ENCODE measurements around the gene OR7D2. TPM values are rescaled to one million over a fixed set of nuclear protein-coding genes. Genes with fewer than 3 reads are reported as not detected.

Gene OR7D2
- not detected in 2 replicates for total RNA-seq (2014; rRNA removed; shearing (Covaris generic))
- polyA plus RNA-seq (2016; fragmentation: Nextera tagmentation; extraction: Ambion mirVana): not detected in 2 replicates
- long read RNA-seq: 0 reads

DNA sequence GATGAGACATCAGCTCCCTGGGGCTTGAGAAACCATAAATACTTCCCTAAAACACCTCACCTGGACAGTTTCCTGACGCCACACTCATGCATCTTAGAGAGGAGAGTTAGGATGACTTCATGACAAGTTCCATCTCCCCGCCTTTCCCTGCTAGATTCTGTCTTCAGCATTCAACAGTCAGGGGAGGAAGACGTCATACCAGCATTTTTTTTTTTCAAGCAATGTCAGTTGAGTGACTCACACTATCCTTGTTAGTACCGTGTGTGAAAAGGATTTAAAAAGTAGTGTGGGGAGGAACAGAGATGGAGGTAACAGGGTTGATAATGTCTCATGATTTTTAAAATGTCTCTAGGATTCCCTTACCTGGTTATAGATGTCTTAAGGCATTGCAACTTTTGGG is at the start of gene OR7D2:
OR7D2 (plus strand) TSS at position 79 of the 400 bp plus-strand sequence. CDS start 6,803 bp downstream, outside the sequence.
- H3K4me1 Mint-ChIP-seq: no peaks in the 10 kb centered on the region
- Histone ChIP-seq H3K27me3 (ENCODE audit: insufficient read depth) (no peaks in the 10 kb centered on the region), H4K20me1 (replicated peaks; ENCODE audit: insufficient read depth) (no peaks in the 10 kb centered on the region), H3F3A (replicated peaks; ENCODE audit: low read depth) (no peaks in the 10 kb centered on the region), H2AFZ (no peak within 1 kb of the TSS), H3K79me2 (replicated peaks; ENCODE audit: insufficient read depth) (no peaks in the 10 kb centered on the region), H3K27ac (ENCODE audit: low read depth) (no peak within 1 kb of the TSS), H3K9me2 (ENCODE audit: insufficient read depth) (no peaks in the 10 kb centered on the region), H3K36me3 (ENCODE audit: insufficient read depth) (no peaks in the 10 kb centered on the region), H3K4me2 (no peak within 1 kb of the TSS), H3K4me3 (no peak within 1 kb of the TSS), H3K4me1 (ENCODE audit: insufficient read depth) (no peaks in the 10 kb centered on the region)
- DNase-seq (ENCODE audit: low spot score) (no peak), ATAC-seq (no peak)
- no peak within 1 kb of the TSS for H3K27ac Mint-ChIP-seq
- no peak for TF ChIP-seq EZH2phosphoT487 (IDR thresholded peaks at IDR 0.05; ENCODE audit: unreplicated experiment)
- TF ChIP-seq ZNF114 (CRISPR knock-in tag; IDR thresholded peaks at IDR 0.05): no peak
- no peaks in the 10 kb centered on the region for H3K27me3 Mint-ChIP-seq (ENCODE audit: insufficient read depth, low read depth, poor library complexity)
- no peak within 1 kb of the TSS; the same call in 2 of the 3 replicates for H3K4me3 Mint-ChIP-seq
- peaks cover 87% of the 10 kb centered on the region for H3K9me3 Mint-ChIP-seq
- peaks cover 17% of the 10 kb centered on the region for H3K36me3 Mint-ChIP-seq (ENCODE audit: low read depth)

DNA sequence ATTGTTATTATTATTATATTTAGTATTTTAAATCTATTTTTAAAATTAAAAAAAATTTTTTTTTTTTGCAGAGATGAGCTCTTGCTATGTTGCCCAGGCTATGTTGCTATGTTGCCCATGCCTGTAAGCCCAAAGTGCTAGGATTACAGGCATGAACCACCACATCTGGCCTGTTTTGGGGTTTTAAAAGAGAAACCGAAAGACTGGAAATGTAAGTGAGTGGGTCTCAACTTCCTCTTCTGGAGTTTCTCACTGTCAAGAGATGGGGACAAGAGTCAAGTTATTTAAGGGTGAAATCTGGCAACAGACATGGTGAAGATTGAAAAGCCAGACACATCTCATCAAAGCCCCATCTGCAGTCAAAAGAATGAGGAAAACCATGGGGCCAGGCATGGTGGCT is 47.8 kb upstream of the OR7D2 start:
- H3K4me1 ChIP-seq (ENCODE audit: insufficient read depth): no peaks in the 10 kb centered on the region
- no peaks in the 10 kb centered on the region for H3K36me3 ChIP-seq (ENCODE audit: insufficient read depth)
- Mint-ChIP-seq H3K36me3 (ENCODE audit: low read depth) (peaks cover 35% of the 10 kb centered on the region), H3K27ac (no peak overlapping the region), H3K27me3 (ENCODE audit: insufficient read depth, low read depth, poor library complexity) (peaks cover 4% of the 10 kb centered on the region), H3K4me3 (no peak overlapping the region), H3K4me1 (no peaks in the 10 kb centered on the region), H3K9me3 (peaks cover 87% of the 10 kb centered on the region)
- H3K4me2 ChIP-seq: no peak overlapping the region
- H3K27me3 ChIP-seq (ENCODE audit: insufficient read depth): no peaks in the 10 kb centered on the region
- no peak overlapping the region for H2AFZ ChIP-seq
- no peak overlapping the region for H3K27ac ChIP-seq (ENCODE audit: low read depth)
- H3K9me2 ChIP-seq (ENCODE audit: insufficient read depth): no peaks in the 10 kb centered on the region
- no peaks in the 10 kb centered on the region for H3F3A ChIP-seq (replicated peaks; ENCODE audit: low read depth)
- no peaks in the 10 kb centered on the region for H3K79me2 ChIP-seq (replicated peaks; ENCODE audit: insufficient read depth)
- H4K20me1 ChIP-seq (replicated peaks; ENCODE audit: insufficient read depth): no peaks in the 10 kb centered on the region
- H3K4me3 ChIP-seq: no peak overlapping the region
- TF ChIP-seq ZNF114 (CRISPR knock-in tag; IDR thresholded peaks at IDR 0.05) (no peak), ZNF331 (CRISPR knock-in tag; IDR thresholded peaks at IDR 0.05; ENCODE audit: low read depth) (no peak), CREB1 (CRISPR knock-in tag; IDR thresholded peaks at IDR 0.05; ENCODE audit: low read depth) (no peak), EZH2 (IDR thresholded peaks at IDR 0.05; ENCODE audit: low read depth, unreplicated experiment) (no peak), STAT1 (IDR thresholded peaks at IDR 0.05; ENCODE audit: unreplicated experiment) (no peak), POLR2AphosphoS5 (IDR thresholded peaks at IDR 0.05; ENCODE audit: low read depth) (no peak), NANOG (IDR thresholded peaks at IDR 0.05; ENCODE audit: borderline replicate concordance) (no peak)
- TF ChIP-seq, protein P1, sequence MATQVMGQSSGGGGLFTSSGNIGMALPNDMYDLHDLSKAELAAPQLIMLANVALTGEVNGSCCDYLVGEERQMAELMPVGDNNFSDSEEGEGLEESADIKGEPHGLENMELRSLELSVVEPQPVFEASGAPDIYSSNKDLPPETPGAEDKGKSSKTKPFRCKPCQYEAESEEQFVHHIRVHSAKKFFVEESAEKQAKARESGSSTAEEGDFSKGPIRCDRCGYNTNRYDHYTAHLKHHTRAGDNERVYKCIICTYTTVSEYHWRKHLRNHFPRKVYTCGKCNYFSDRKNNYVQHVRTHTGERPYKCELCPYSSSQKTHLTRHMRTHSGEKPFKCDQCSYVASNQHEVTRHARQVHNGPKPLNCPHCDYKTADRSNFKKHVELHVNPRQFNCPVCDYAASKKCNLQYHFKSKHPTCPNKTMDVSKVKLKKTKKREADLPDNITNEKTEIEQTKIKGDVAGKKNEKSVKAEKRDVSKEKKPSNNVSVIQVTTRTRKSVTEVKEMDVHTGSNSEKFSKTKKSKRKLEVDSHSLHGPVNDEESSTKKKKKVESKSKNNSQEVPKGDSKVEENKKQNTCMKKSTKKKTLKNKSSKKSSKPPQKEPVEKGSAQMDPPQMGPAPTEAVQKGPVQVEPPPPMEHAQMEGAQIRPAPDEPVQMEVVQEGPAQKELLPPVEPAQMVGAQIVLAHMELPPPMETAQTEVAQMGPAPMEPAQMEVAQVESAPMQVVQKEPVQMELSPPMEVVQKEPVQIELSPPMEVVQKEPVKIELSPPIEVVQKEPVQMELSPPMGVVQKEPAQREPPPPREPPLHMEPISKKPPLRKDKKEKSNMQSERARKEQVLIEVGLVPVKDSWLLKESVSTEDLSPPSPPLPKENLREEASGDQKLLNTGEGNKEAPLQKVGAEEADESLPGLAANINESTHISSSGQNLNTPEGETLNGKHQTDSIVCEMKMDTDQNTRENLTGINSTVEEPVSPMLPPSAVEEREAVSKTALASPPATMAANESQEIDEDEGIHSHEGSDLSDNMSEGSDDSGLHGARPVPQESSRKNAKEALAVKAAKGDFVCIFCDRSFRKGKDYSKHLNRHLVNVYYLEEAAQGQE (IDR thresholded peaks at IDR 0.05; ENCODE audit: unreplicated experiment): no peak
- TF ChIP-seq, protein P2, sequence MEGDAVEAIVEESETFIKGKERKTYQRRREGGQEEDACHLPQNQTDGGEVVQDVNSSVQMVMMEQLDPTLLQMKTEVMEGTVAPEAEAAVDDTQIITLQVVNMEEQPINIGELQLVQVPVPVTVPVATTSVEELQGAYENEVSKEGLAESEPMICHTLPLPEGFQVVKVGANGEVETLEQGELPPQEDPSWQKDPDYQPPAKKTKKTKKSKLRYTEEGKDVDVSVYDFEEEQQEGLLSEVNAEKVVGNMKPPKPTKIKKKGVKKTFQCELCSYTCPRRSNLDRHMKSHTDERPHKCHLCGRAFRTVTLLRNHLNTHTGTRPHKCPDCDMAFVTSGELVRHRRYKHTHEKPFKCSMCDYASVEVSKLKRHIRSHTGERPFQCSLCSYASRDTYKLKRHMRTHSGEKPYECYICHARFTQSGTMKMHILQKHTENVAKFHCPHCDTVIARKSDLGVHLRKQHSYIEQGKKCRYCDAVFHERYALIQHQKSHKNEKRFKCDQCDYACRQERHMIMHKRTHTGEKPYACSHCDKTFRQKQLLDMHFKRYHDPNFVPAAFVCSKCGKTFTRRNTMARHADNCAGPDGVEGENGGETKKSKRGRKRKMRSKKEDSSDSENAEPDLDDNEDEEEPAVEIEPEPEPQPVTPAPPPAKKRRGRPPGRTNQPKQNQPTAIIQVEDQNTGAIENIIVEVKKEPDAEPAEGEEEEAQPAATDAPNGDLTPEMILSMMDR (conservative IDR thresholded peaks at IDR 0.05; ENCODE audit: low read depth in 2 of 2): no peak
- TF ChIP-seq, protein P3, sequence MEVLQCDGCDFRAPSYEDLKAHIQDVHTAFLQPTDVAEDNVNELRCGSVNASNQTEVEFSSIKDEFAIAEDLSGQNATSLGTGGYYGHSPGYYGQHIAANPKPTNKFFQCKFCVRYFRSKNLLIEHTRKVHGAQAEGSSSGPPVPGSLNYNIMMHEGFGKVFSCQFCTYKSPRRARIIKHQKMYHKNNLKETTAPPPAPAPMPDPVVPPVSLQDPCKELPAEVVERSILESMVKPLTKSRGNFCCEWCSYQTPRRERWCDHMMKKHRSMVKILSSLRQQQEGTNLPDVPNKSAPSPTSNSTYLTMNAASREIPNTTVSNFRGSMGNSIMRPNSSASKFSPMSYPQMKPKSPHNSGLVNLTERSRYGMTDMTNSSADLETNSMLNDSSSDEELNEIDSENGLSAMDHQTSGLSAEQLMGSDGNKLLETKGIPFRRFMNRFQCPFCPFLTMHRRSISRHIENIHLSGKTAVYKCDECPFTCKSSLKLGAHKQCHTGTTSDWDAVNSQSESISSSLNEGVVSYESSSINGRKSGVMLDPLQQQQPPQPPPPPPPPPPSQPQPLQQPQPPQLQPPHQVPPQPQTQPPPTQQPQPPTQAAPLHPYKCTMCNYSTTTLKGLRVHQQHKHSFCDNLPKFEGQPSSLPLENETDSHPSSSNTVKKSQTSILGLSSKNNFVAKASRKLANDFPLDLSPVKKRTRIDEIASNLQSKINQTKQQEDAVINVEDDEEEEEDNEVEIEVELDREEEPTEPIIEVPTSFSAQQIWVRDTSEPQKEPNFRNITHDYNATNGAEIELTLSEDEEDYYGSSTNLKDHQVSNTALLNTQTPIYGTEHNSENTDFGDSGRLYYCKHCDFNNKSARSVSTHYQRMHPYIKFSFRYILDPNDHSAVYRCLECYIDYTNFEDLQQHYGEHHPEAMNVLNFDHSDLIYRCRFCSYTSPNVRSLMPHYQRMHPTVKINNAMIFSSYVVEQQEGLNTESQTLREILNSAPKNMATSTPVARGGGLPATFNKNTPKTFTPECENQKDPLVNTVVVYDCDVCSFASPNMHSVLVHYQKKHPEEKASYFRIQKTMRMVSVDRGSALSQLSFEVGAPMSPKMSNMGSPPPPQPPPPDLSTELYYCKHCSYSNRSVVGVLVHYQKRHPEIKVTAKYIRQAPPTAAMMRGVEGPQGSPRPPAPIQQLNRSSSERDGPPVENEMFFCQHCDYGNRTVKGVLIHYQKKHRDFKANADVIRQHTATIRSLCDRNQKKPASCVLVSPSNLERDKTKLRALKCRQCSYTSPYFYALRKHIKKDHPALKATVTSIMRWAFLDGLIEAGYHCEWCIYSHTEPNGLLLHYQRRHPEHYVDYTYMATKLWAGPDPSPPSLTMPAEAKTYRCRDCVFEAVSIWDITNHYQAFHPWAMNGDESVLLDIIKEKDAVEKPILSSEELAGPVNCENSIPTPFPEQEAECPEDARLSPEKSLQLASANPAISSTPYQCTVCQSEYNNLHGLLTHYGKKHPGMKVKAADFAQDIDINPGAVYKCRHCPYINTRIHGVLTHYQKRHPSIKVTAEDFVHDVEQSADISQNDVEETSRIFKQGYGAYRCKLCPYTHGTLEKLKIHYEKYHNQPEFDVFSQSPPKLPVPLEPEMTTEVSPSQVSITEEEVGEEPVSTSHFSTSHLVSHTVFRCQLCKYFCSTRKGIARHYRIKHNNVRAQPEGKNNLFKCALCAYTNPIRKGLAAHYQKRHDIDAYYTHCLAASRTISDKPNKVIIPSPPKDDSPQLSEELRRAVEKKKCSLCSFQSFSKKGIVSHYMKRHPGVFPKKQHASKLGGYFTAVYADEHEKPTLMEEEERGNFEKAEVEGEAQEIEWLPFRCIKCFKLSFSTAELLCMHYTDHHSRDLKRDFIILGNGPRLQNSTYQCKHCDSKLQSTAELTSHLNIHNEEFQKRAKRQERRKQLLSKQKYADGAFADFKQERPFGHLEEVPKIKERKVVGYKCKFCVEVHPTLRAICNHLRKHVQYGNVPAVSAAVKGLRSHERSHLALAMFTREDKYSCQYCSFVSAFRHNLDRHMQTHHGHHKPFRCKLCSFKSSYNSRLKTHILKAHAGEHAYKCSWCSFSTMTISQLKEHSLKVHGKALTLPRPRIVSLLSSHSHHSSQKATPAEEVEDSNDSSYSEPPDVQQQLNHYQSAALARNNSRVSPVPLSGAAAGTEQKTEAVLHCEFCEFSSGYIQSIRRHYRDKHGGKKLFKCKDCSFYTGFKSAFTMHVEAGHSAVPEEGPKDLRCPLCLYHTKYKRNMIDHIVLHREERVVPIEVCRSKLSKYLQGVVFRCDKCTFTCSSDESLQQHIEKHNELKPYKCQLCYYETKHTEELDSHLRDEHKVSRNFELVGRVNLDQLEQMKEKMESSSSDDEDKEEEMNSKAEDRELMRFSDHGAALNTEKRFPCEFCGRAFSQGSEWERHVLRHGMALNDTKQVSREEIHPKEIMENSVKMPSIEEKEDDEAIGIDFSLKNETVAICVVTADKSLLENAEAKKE (CRISPR knock-in tag; IDR thresholded peaks at IDR 0.05): no peak
- DNase-seq (ENCODE audit: low spot score) (no peak), ATAC-seq (no peak)
